ENCODE measurements around the gene FXR1. TPM values are rescaled to one million over a fixed set of nuclear protein-coding genes. Genes with fewer than 3 reads are reported as not detected.

Gene FXR1
- total RNA-seq, 1 experiment from 2014 or later, result 219 TPM

- BruUV-seq (replicated peaks), result no TSS peak
- CTCF ChIA-PET, result no interaction called here
Measured at GRCh38 chr3:180973543-180973942, 61.1 kb downstream of the FXR1 start.

GRCh38 chr3:180974286-180974685 is 61.8 kb downstream of the FXR1 start:
- Histone ChIP-seq H3K9me3 (ENCODE audit: low read depth, low read length, poor library complexity, severe bottlenecking) (no peaks in the 10 kb centered on the region), H3K36me3 (ENCODE audit: insufficient read depth, low read length, poor library complexity, severe bottlenecking) (peaks cover 75% of the 10 kb centered on the region), H3K4me3 (ENCODE audit: low read depth, low read length, poor library complexity, severe bottlenecking) (no peak overlapping the region), H3K27ac (ENCODE audit: low read depth, low read length, poor library complexity, severe bottlenecking) (no peak overlapping the region), H3K27me3 (replicated peaks; ENCODE audit: insufficient read depth, low read depth, low read length, poor library complexity) (no peaks in the 10 kb centered on the region), H3K4me1 (ENCODE audit: insufficient read depth, low read length, poor library complexity, severe bottlenecking) (no peaks in the 10 kb centered on the region)
- no peak for DNase-seq (ENCODE audit: low spot score)
- TF ChIP-seq CTCF (conservative IDR thresholded peaks at IDR 0.05; ENCODE audit: low read depth, low read length), result no peak
- no peak for TF ChIP-seq EZH2 (IDR thresholded peaks at IDR 0.05; ENCODE audit: borderline replicate concordance, low read depth, low read length, poor library complexity, severe bottlenecking)
- CTCF ChIA-PET, result no interaction called here
- POLR2A ChIA-PET (ENCODE audit: low non-redundant PET), result no interaction called here
- no TSS peak for BruUV-seq (replicated peaks)
- intact Hi-C loops (cut with micrococcal nuclease; ENCODE audit: unreplicated experiment), result no loop called here

More at GRCh38 chr3:180973543-180973942, 61.1 kb downstream of the FXR1 start:
- Histone ChIP-seq H3K4me1 (ENCODE audit: insufficient read depth, low read length, poor library complexity, severe bottlenecking) (no peaks in the 10 kb centered on the region), H3K4me3 (ENCODE audit: low read depth, low read length, poor library complexity, severe bottlenecking) (no peak overlapping the region), H3K36me3 (ENCODE audit: insufficient read depth, low read length, poor library complexity, severe bottlenecking) (peaks cover 82% of the 10 kb centered on the region), H3K27ac (ENCODE audit: low read depth, low read length, poor library complexity, severe bottlenecking) (no peak overlapping the region), H3K9me3 (ENCODE audit: low read depth, low read length, poor library complexity, severe bottlenecking) (no peaks in the 10 kb centered on the region), H3K27me3 (replicated peaks; ENCODE audit: insufficient read depth, low read depth, low read length, poor library complexity) (no peaks in the 10 kb centered on the region)
- intact Hi-C loops (cut with micrococcal nuclease; ENCODE audit: unreplicated experiment), result no loop called here
- TF ChIP-seq CTCF (conservative IDR thresholded peaks at IDR 0.05; ENCODE audit: low read depth, low read length) (no peak), EZH2 (IDR thresholded peaks at IDR 0.05; ENCODE audit: borderline replicate concordance, low read depth, low read length, poor library complexity, severe bottlenecking) (no peak)
- POLR2A ChIA-PET (ENCODE audit: low non-redundant PET), result no interaction called here
- no peak for DNase-seq (ENCODE audit: low spot score)

- Histone ChIP-seq H3K27me3 (replicated peaks; ENCODE audit: insufficient read depth, low read depth, low read length, poor library complexity) (no peaks in the 10 kb centered on the region), H3K36me3 (ENCODE audit: insufficient read depth, low read length, poor library complexity, severe bottlenecking) (peaks cover 54% of the 10 kb centered on the region), H3K9me3 (ENCODE audit: low read depth, low read length, poor library complexity, severe bottlenecking) (no peaks in the 10 kb centered on the region), H3K4me3 (ENCODE audit: low read depth, low read length, poor library complexity, severe bottlenecking) (no peak overlapping the region), H3K4me1 (ENCODE audit: insufficient read depth, low read length, poor library complexity, severe bottlenecking) (no peaks in the 10 kb centered on the region), H3K27ac (ENCODE audit: low read depth, low read length, poor library complexity, severe bottlenecking) (no peak overlapping the region)
- ChIA-PET POLR2A (ENCODE audit: low non-redundant PET) (no interaction called here), CTCF (no interaction called here)
- BruUV-seq (replicated peaks), result no TSS peak
- no peak for DNase-seq (ENCODE audit: low spot score)
- no peak for TF ChIP-seq CTCF (conservative IDR thresholded peaks at IDR 0.05; ENCODE audit: low read depth, low read length)
- no peak for TF ChIP-seq EZH2 (IDR thresholded peaks at IDR 0.05; ENCODE audit: borderline replicate concordance, low read depth, low read length, poor library complexity, severe bottlenecking)
- intact Hi-C loops (cut with micrococcal nuclease; ENCODE audit: unreplicated experiment), result no loop called here
Measured at GRCh38 chr3:180977498-180977897, 65.0 kb downstream of the FXR1 start.

Measured in A673 (cell line).